Inflammatory macrophage treated with lipopolysaccharide for 4 hours (primary cell): Measurements from ENCODE around the gene EEF2K.
"Not testable (repeated sequence)": the region's sequence is repeated elsewhere in the genome, so short reads cannot be mapped to it uniquely, and the experiment has no call there.

ENCODE experiments used
- DNase-seq: peaks from one replicate; pipeline ENCODE4 v3.0.0-alpha.2; 2020

Gene EEF2K

DNA sequence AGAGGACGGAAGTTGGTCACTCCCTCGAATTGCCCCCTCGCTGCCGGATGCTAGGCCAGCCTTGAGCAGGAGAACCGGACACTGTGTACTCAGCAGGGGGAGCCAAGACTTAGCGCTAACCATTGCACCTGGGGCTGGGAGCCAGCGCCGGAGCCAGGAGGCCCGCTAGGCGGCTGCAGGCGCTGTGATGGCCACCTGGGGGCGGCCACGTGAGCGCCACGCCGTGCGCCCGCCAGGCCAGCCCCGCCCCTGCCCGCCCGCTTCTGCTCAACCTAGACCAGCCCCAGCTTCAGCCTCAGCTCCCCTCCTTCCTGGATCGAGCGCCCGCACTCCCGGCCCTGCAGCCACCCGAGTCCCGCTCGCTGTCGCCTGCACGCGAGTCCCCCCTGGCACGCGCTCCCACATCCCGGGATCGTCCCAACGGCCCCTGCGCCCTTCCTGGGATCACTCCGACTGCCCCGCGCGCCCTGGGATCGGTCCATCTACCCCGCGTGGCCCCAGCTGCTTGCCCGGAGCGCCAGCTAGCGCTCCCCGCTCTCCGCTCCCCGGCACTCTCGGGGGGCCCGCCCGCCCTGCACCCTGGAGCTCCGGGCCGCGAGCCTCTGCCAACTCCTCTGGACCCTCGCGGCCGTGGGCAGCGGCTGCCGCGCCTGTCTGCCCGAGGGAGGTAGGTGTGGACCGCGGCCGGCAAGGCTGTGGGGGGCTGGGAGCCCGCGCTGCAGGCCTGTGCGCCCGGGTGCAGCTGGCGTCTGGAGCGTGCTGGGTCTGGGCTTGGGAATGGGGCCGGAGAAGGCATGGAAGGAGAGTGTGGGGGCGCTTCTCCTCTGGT lies at the start of gene EEF2K:
Gene EEF2K, plus strand, starts transcription at position 266 of the 829 bp plus-strand sequence. CDS start 19,452 bp downstream, outside the sequence.
- DNase-seq = peak; percentile 81

DNA sequence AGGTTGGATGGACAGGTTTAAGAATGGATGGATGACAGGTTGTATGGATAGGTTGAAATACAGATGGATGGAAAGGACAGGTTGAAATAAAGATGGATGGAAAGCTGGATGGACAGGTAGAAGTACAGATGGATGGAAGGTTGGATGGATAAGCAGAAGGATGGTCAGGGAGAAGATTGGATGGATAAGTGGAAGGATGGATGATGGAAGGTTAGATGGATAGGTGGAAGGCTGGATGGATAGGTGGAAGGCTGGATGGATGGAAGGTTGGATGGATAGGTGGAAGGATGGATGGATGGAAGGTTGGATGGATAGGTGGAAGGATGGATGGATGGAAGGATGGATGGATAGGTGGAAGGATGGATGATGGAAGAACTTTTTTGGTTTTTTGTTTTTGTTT lies 44.7 kb upstream of the EEF2K start:
- DNase-seq = no peak

DNA sequence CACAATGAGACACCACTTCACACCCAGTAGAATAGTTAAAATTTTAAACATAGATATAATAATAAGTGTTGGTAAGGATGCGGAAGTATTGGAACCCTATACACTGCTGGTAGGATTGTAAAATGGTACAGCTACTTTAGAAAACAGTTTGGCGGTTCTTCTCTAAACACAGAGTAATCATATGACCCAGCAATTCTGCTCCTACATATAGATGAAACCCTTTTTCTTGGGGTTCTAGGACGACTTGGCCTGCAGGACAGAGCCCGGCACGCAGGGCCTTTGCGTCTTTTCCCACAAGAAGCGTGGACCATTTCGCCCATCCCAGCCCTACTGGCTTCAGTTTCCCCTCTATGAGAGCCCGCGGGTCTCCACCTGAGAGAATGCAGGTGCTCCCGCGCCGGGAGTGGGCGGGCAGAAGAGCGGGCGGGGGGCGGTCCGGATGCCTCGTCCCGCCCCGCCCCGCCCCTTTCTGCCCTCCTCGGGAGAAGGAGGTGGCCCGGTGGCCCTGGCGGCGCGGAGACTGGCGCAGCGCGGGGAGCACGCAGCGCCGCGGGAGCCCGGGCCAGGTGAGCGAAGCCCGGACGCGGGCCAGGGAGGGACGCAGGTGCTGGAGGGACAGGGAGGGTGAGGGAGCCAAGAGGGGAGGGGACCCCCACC lies 44.0 kb upstream of the EEF2K start, which contains the start of gene SDR42E2:
Gene SDR42E2, plus strand, starts transcription at position 508 of the 657 bp plus-strand sequence. CDS start 3,077 bp downstream, outside the sequence.
- no peak for DNase-seq

DNA sequence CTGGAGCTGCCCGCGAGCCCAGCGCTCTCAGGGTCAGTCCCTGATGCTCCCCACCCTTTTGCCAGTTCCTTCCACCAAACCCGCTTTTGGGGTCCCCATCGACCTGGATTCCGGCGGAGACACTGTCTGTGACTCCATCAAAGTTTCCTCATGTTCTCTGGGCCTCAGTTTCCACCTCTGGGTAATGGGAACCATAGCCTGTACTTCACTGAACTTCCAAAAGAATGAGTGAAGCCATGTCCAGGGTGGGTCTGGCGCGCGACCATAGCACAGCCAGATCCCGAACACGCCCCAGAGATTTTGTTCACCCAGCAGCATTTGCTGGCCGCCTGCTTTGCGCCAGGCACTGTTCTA lies 43.4 kb upstream of the EEF2K start:
- DNase-seq = no peak

DNA sequence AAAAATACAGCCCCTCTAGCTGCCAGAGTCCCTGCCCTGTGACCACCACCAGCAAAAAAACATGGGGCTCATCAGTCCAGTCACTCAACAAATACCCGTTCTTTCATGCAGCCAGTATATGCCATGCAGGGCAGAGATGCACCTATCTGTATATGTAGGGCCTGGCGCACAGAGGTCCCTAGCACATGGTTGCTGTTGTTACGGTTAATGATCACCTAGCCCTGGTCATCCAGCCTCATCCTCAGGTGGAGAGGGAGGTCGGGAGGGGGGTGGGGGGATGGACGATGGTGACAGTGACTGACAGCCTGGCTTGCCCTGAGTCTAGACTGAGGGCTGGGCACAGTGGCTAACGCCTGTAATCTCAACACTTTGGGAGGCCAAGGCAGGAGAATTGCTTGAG lies 42.3 kb upstream of the EEF2K start:
- DNase-seq = no peak

DNA sequence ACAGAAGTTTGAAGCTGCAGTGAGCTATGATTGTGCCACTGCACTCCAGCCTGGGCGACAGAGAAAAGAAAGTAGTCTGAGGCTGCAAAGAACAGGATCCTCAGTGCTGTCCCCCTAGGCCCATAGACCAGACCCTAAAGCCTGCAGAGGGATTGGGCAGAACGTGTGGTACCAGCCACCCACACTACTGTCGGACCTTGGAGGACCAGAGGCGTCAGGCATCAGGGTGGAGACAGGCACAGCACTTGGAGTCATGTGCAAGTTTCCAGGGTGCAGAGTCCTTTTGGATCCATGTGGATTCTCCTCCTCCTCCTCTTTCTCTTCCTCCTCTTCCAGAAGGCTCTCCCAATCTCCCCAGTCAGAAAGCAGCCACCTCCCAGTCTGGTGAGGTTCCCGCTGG lies 41.6 kb upstream of the EEF2K start:
- no peak for DNase-seq

DNA sequence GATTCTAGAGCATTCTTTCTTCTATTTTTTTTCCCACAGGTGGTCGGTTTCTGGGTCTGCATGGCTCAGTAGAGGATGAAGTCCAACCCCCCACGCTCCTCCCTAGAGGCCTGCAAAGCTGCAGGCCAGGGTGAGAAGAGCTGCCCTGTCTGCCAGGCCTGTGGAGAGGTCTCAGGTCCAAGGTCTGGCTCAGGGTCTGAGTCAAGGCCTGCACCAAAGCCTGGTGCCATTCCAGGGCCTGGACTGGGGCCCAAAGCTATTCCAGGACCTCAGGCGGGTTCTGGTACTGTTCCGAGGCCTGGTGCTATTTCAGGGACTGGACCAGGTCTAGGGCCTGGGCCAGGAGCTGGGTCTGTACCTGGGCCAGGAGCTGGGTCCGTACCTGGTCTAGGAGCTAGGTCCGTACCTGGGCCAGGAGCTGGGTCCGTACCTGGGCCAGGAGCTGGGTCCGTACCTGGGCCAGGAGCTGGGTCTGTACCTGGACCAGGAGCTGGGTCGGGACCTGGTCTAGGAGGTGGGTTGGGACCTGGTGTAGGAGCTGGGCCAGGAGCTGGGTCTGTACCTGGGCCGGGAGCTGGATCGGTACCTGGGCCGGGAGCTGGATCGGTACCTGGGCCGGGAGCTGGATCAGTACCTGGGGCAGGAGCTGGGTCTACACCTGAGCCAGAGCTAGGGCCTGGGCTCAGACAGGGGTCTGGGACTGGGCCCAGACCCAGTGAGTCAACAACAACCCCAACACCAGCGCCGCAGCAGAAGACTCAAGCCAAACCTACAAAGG lies 40.4 kb upstream of the EEF2K start:
- no peak for DNase-seq

DNA sequence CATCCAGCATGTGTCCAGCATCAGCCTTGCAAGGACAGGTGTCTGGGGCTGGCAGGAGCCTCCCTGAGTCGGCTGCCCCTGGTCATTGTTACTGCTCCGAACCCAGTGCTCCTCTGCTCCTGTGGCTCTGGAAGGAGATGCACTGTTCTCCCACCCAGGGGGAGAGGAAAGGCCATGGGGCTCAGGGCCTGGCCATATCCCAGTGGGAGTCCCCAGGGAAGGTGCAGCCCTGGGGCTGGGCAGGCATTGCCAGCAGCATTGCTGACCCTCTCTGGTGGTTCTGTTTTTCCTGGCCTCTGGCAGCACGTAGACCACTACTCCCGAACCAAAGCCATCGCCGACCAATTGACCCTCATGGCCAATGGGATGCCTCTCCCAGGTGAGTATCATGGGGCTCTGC lies 34.1 kb upstream of the EEF2K start:
- DNase-seq = no peak

DNA sequence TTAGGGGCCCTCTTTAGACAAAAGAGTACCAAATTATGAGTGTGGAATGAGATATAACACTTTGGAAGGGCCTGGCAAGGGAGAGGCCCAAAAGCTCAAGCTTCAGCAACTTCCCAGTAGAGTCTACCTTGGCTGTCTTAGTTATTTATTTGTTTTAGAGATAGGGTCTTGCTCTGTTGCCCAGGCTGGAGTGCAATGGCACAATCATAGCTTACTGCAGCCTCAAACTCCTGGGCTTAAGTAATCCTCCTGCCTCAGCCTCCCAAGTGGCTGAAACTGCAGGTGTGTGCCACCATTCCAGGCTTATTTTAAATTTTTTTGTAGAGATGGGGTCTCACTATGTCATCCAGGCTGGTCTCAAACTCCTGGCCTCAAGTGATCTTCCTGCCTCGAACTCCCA lies 33.4 kb upstream of the EEF2K start:
- DNase-seq = not testable (repeated sequence)

DNA sequence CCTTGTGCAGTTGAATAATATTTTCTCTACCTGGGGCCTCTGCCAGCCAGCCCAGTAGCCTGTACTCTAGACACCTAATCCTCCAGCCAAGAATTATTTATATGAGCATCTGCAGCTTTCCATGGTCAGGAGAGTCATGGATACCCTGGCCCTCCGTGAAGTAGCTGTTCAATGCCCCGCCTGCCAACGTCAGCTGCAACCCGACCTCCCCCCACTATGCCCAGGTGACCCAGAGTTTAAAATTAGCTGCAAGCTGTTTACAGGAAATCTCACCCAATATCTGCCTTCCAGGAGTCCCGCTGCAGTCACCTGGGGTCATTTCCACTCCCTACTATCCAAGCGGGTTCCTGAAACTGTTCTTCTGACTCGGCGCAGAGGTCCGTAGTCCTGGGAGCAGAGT lies 31.4 kb upstream of the EEF2K start:
- DNase-seq = no peak

DNA sequence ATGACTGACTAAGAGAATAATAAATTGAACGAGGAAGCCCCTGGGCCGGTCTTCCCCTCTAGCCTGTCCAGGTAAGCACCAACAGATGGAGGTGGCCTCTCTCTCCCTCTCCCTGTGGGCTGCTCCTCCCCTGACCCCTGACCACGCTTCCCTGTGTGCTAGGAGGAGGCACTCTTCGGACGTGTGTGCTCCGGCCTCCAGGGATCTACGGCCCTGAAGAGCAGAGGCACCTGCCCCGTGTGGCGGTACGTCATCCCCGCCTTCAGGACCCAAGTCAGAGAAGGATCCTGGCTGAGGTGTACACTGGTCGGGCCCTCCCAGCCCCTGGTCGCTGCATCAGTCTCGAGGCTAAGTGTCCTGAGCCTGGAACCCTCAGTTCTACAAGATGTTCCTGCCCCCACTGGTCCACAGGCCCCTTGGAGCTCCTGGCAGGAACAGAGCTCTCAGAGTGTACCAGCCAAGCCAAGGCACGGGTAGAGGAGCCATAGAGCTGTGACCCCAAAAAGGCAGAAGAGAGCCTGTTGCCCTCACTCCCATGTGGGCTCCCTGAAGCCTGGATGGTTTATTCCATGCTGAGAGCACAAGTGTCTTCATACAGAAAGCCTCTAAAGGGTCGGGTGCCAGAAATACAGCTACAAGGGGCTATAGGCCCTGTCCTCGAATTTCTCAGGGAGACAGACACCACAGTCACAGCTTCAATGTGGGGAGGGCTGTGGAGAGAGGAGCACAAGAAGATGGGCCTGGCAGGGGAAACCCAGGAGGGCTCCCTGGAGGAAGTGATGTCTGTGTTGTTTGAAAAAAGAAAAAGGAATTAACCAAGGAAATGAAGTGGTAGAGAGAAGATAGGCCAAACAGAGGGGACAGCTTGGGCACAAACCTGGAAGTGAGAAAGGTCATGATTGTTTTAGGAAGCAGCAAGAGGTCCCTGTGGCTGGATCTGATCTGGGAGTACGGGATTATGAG lies 27.8 kb upstream of the EEF2K start:
- DNase-seq = no peak

DNA sequence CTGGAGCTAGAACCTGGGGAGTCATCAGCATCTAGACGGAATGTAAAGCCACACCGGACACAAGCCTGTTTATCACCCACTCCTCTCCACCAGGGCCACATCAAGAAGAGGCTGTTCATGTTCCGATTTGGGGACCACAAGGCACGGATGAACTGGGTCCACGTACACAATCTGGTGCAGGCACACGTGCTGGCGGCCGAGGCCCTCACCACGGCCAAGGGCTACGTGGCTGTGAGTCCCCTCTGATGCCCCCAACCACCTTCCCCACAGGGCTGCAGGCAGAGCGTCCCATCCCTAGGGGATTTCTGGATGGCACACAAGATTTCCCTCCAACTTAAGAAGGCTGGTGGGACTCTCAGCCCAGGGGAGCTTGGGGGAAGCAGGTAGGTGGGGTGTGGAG lies 24.7 kb upstream of the EEF2K start:
- no peak for DNase-seq

DNA sequence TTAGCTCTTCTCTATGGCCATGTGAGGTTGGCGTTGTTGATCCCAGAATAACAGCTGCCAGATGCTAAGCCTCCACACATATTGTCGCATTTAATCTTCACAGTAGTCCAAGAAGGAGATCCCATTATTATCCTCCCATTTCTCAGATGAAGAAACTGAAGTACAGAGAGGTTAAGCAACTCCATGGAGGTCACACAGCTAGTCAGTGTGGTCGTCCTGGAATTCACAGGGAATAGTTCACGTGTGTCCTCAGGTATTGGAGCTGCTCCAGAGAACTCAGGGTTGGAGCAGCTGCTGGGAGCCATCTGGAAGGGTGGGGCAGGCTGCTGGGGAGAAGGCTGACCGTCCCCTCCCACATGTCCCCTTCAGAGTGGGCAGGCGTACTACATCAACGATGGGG lies 24.2 kb upstream of the EEF2K start:
- no peak for DNase-seq

DNA sequence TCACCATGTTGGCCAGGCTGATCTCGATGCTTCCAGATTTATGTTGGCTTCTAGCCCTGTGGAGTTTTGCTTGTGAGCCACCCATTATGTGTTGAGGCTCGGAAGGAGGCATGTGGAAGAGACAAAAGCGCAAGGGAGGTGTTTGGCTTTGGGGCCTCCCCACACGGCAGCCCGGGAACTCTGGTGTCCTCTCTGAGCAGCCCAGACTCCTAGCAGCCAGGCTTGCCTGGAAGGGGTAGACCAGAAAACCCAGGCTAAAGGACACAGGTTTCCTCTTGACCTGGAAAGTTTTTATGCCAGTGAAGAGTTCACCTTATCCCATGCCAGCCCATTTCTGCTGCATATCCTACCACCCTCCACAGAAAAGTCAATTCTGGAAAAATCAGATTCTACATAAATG lies 22.7 kb upstream of the EEF2K start:
- DNase-seq = no peak

DNA sequence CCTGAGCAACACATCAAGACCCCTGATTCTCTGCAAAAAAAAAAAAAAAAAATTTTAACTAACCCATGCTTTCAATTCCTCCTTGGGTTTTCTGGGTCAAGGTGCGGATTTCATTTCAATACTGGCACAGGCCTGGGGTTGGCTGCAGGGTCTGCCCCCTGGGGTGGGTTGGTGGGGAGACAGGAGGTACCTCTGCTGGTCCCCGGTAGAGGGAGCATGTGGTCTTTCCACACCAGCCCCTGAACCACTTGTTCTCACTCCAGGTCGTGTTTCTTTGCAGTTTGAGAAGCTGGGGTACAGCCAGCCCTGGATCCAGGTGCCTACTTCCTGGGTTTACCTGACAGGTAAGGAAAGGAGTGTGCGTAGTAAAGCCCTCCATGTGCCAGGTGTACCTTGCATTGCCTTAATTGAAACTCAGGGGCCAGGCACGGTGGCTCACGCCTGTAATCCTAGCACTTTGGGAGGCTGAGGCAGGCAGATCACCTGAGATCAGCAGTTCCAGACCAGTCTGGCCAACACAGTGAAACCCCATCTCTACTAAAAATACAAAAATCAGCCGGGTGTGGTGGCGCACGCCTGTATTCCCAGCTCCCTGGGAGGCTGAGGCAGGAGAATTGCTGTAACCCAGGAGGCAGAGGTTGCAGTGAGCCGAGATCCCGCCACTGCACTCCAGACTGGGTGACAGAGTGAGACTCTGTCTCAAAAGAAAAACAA lies 22.0 kb upstream of the EEF2K start:
- no peak for DNase-seq

DNA sequence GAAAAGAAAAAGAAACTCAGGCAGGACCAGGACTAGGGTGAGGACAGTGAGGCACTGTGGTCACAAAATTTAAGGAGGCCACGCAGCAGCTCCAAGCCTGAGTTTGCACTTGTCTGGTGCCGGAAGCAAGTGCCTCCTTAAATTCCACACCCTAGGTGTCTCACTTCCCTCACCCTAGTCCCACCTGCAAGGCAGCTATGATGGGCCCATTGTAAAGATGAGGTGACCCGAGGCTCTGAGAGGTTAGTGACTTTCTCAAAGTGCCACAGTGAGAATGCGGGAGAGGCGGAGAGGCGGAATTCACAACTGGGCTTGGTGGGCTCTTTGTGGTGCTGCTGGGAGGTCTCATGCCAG lies 21.5 kb upstream of the EEF2K start:
- DNase-seq = no peak

DNA sequence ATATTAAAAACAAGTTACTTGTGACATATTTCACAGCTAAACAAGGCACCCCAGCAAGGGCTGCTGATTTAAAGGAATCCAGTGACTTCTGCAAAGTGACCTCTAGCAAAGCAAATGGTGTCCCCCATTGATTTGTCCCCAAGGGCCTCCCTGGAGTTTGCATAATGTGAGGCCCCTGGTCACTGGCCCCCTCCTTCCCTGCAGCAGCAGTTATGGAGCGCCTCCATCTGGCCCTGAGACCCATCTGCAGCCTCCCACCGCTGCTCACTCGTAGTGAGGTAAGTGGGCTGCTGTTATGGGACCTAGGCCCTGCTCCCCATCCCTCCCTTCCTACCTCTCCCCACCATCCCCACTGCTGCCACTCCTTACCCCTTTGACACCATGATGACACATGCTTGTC lies 19.6 kb upstream of the EEF2K start:
- DNase-seq = no peak

DNA sequence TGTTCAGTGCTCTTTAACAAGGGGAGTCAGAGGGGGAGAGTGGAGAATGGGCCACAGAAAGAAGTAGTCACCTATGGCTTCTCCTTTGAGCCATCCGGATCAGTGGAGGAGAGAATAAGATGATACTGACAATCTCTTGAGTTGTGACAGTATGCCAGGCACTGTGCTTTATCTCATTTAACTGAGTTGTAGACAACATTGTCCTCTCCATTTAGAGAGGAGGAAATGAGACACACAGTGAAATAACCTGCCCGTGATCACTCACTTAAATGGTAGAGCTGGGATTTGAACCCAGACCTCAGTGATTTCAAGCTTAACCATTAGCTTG lies 17.8 kb upstream of the EEF2K start:
- no peak for DNase-seq

DNA sequence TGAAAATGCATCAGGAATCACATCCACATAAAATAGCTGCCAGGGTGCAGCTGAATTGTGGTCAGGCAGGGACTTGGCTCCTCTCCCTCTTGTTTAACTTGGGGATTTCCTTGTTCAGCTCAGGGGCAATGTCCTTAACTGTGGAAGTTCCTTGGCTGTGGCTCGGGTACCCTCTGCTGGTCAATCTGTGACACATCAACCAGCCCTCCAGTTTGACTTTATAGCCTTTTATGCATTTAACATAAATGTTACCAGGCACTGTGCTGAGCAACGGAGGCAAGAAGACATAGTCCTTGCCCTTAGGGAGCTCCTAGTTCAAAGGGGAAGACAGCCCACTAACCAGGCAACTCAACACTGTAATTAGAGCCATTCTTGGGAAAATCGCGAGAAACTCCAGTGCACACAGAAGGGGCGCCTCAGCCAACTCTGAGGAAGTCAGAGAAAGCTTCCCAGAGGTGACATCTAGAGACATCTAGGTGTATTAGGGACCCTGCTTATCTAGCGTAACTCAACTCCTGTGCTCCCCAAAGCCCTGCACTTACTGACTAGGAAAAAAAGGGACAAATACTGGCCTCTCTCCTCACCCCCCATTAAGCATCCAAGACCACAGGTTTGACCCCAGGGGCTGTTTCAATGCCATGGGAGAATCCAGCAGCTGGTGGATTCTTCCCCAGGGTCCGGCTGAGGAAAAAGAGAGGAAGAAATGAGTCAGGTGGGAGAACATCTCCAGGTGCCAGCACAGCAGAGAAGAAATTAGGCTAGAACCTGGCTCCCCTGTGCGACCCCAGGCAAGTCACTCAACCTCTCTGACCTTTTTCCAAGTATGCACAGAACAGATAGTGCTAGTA lies 17.3 kb upstream of the EEF2K start:
- peak; percentile 87 for DNase-seq

DNA sequence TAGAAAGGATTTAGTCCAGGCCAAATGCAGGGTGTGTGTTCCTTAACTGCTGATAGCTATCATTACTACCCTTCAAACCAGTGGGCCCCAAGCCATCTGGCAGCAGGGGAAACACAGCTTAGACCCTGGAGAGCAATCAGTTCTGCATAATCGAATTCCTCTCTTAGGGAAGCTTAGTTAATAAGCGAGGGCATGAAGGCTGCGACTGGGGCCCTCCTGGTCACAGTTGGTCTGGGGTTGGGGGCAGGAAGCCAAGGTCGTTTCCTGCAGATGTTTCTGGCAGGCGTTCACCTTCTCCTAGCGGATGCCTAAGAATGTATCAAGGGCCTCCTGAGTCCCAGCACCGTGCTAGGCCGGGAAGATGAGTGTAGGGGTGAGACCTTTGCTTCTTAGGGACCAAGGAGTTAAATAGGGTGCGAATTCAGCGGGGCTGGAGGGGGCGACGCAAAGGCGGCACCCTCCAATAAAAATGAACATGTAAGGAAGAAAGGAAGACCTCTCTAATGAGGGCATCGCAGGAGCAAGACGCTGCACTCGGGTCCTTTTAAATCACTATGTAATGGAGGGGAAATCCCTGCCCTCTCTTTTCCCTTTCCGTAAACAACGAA lies 16.5 kb upstream of the EEF2K start:
- peak; percentile 62 for DNase-seq
